OCI-LY1 (cell line): ENCODE results near the gene TCF4.

ENCODE experiments used
- H2AFZ ChIP-seq: fragments of 200-600 bp; sonication (generic), shearing (Covaris generic); 2 replicates; pipeline ENCODE4 v1.6.0; 2014; ENCODE audit warnings: antibody characterized with exemption, mild to moderate bottlenecking, low read length
- H3F3A ChIP-seq: fragments of 200-600 bp; sonication (generic), shearing (Covaris generic); 2 replicates; pipeline ENCODE4 v1.6.0; 2014; ENCODE audit warnings: mild to moderate bottlenecking, antibody characterized with exemption, low read length, moderate library complexity; ENCODE audit not compliant: insufficient read depth
- H3K27ac ChIP-seq: fragments of 200-600 bp; sonication (generic); 2 replicates; pipeline ENCODE4 v1.5.1; 2014; ENCODE audit warnings: low read length, mixed run types, mild to moderate bottlenecking, low read depth; ENCODE audit not compliant: poor library complexity, severe bottlenecking
- H3K27me3 ChIP-seq: fragments of 200-600 bp; sonication (generic); 2 replicates; pipeline ENCODE4 v1.6.0; 2014; ENCODE audit warnings: antibody characterized with exemption, mild to moderate bottlenecking, low read length, moderate library complexity; ENCODE audit not compliant: insufficient read depth
- H3K36me3 ChIP-seq: fragments of 200-600 bp; sonication (generic); 2 replicates; pipeline ENCODE4 v1.6.1; 2014; ENCODE audit warnings: mild to moderate bottlenecking, antibody characterized with exemption, low read length, moderate library complexity, mixed read lengths; ENCODE audit not compliant: insufficient read depth
- H3K4me1 ChIP-seq: fragments of 200-600 bp; sonication (generic); 2 replicates; pipeline ENCODE4 v1.5.1; 2014; ENCODE audit warnings: mild to moderate bottlenecking, low read length, moderate library complexity; ENCODE audit not compliant: insufficient read depth, severe bottlenecking
- H3K4me2 ChIP-seq: fragments of 200-600 bp; sonication (generic), shearing (Covaris generic); 2 replicates; pipeline ENCODE4 v1.6.1; 2014; ENCODE audit warnings: low read length
- H3K4me3 ChIP-seq: fragments of 200-600 bp; sonication (generic); 2 replicates; pipeline ENCODE4 v1.5.1; 2014; ENCODE audit warnings: low read length, low read depth, mild to moderate bottlenecking, mixed read lengths; ENCODE audit not compliant: poor library complexity, severe bottlenecking
- H3K79me2 ChIP-seq: fragments of 200-600 bp; shearing (Covaris generic); 2 replicates; pipeline ENCODE4 v1.6.1; 2016; ENCODE audit warnings: mixed run types, low read length, mixed read lengths; ENCODE audit not compliant: insufficient read depth
- H3K9ac ChIP-seq: fragments of 200-600 bp; sonication (generic), shearing (Covaris generic); 2 replicates; pipeline ENCODE4 v1.6.1; 2014; ENCODE audit warnings: mild to moderate bottlenecking, low read length, mixed read lengths
- H3K9me2 ChIP-seq: fragments of 200-600 bp; sonication (generic), shearing (Covaris generic); 2 replicates; pipeline ENCODE4 v1.6.1; 2014; ENCODE audit warnings: low read depth, mild to moderate bottlenecking, low read length, mixed read lengths
- H3K9me3 ChIP-seq: fragments of 200-600 bp; shearing (Covaris generic); 2 replicates; pipeline ENCODE4 v1.6.1; 2014; ENCODE audit warnings: low read length, mixed read lengths
- H4K20me1 ChIP-seq: fragments of 200-600 bp; sonication (generic), shearing (Covaris generic); 2 replicates; pipeline ENCODE4 v1.6.0; 2016; ENCODE audit warnings: mild to moderate bottlenecking, low read length; ENCODE audit not compliant: insufficient read depth
- EZH2 ChIP-seq: fragments of 200-600 bp; sonication (generic), shearing (Covaris generic); IDR thresholded peaks from 2 replicates; pipeline ENCODE4 v1.8.0; 2017; ENCODE audit warnings: borderline replicate concordance, mixed run types, mild to moderate bottlenecking, antibody characterized with exemption, low read length, moderate library complexity, mixed read lengths
- TF ChIP-seq, protein P1 (sequence below): fragments of 200-600 bp; sonication (generic), shearing (Covaris generic); IDR thresholded peaks from 2 replicates; pipeline ENCODE4 v1.5.1; 2017; ENCODE audit warnings: mild to moderate bottlenecking, antibody characterized with exemption, low read length, moderate library complexity, mixed read lengths

Gene TCF4

DNA sequence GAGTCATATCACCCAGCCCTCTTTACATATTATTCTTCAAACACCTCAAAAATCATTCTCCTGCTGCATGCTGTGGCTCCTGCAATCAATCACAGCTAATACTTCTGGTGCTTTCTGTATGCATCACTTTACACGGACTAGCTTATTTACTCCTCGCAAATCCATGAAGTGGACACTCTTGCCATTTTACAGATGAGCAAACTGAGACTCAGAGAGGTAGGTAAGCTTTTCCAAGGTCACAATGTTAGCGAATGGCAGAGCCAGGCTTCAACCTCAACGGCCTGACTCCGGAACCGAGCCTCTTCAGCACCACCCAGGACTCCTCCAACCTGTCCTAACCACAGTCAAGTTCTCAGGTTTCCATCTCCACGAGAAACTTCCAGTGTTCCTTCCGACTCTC is 36.8 kb downstream of the TCF4 start:
- H3K4me2 ChIP-seq, result peak overlapping the region; percentile 47; the same call in 1 of the 2 replicates
- H3K36me3 ChIP-seq, result peaks cover 22% of the 10 kb centered on the region; the same call in 1 of the 2 replicates
- H3K9ac ChIP-seq, result peak overlapping the region; percentile 33
- H3F3A ChIP-seq, result no peaks in the 10 kb centered on the region; the same call in 1 of the 2 replicates
- no peaks in the 10 kb centered on the region for H4K20me1 ChIP-seq
- H3K4me1 ChIP-seq, result peaks cover 100% of the 10 kb centered on the region
- no peak overlapping the region for H3K4me3 ChIP-seq
- no peaks in the 10 kb centered on the region for H3K27me3 ChIP-seq
- no peaks in the 10 kb centered on the region for H3K9me2 ChIP-seq
- H2AFZ ChIP-seq, result no peak overlapping the region
- H3K9me3 ChIP-seq, result no peaks in the 10 kb centered on the region
- TF ChIP-seq EZH2, result no peak
- TF ChIP-seq, protein P1, sequence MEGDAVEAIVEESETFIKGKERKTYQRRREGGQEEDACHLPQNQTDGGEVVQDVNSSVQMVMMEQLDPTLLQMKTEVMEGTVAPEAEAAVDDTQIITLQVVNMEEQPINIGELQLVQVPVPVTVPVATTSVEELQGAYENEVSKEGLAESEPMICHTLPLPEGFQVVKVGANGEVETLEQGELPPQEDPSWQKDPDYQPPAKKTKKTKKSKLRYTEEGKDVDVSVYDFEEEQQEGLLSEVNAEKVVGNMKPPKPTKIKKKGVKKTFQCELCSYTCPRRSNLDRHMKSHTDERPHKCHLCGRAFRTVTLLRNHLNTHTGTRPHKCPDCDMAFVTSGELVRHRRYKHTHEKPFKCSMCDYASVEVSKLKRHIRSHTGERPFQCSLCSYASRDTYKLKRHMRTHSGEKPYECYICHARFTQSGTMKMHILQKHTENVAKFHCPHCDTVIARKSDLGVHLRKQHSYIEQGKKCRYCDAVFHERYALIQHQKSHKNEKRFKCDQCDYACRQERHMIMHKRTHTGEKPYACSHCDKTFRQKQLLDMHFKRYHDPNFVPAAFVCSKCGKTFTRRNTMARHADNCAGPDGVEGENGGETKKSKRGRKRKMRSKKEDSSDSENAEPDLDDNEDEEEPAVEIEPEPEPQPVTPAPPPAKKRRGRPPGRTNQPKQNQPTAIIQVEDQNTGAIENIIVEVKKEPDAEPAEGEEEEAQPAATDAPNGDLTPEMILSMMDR, result no peak
- peaks cover 56% of the 10 kb centered on the region for H3K79me2 ChIP-seq
- peak overlapping the region; percentile 95 for H3K27ac ChIP-seq

DNA sequence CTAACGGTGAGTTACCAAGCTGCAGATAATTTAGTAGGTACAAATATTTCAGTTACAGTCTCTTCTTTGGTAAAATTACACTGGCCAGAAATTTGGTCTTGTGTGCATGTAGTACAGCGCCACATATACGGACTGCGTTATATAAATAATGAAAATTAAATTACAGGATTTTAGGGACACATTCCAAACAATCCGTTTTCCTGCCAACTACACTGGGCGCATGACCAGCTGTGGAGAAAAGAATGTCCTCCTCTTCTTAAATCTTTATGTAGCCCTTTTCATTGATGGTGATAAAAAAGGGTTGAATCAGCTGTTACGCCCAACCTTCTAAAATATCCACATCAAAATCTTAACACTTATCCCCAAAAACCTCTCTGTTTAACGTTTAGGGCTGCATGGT is 37.5 kb downstream of the TCF4 start:
- Histone ChIP-seq H3K79me2 (peaks cover 54% of the 10 kb centered on the region), H3K4me2 (no peak overlapping the region), H3K9me2 (no peaks in the 10 kb centered on the region), H3K4me3 (no peak overlapping the region), H3F3A (no peaks in the 10 kb centered on the region; the same call in 1 of the 2 replicates), H3K4me1 (peaks cover 99% of the 10 kb centered on the region), H3K27ac (peak overlapping the region; percentile 95), H3K27me3 (no peaks in the 10 kb centered on the region), H3K9ac (no peak overlapping the region), H3K36me3 (peaks cover 22% of the 10 kb centered on the region; the same call in 1 of the 2 replicates), H2AFZ (no peak overlapping the region), H3K9me3 (no peaks in the 10 kb centered on the region), H4K20me1 (no peaks in the 10 kb centered on the region)
- TF ChIP-seq, protein P1, result no peak
- no peak for TF ChIP-seq EZH2

DNA sequence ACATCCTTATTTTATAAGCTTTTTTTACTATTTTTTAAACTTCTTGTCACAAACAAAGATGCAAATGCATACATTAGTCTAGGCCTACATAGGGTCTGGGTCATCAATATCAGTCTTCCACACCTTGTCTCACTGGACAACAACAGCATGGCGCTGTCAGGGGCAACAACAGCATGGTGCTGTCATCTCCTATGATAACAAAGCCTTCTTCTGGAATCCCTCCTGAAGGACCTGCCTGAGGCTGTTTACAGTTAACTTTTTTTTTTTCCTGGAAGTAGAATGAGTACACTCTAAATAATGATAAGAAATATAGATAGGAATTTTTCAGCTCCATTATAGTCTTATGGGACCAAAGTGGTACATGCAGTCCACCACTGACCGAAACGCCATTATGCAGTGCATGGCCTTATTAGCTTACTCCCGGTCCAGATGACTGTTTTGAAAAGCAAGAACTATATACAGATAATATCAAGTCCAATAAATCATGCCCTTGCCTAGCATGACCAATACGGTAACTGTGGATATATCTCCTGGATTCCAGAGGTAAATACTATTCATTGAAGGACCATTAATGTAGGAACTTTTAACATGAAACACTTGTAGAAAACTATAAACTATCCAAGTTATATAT is 38.4 kb downstream of the TCF4 start:
- peaks cover 99% of the 10 kb centered on the region for H3K4me1 ChIP-seq
- peak overlapping the region; percentile 5; the same call in 1 of the 2 replicates for H3K9ac ChIP-seq
- H3K4me3 ChIP-seq, result no peak overlapping the region
- H3K27ac ChIP-seq, result peak overlapping the region; percentile 95
- H3K36me3 ChIP-seq, result peaks cover 22% of the 10 kb centered on the region; the same call in 1 of the 2 replicates
- no peak overlapping the region for H2AFZ ChIP-seq
- H3K9me3 ChIP-seq, result no peaks in the 10 kb centered on the region
- peak overlapping the region; percentile 14; the same call in 1 of the 2 replicates for H3K4me2 ChIP-seq
- H3K27me3 ChIP-seq, result no peaks in the 10 kb centered on the region
- no peaks in the 10 kb centered on the region; the same call in 1 of the 2 replicates for H3F3A ChIP-seq
- H3K79me2 ChIP-seq, result peaks cover 45% of the 10 kb centered on the region
- H3K9me2 ChIP-seq, result no peaks in the 10 kb centered on the region
- H4K20me1 ChIP-seq, result no peaks in the 10 kb centered on the region
- TF ChIP-seq, protein P1, result no peak
- TF ChIP-seq EZH2, result no peak
